ENCODE results near the gene MICAL1.

DNA sequence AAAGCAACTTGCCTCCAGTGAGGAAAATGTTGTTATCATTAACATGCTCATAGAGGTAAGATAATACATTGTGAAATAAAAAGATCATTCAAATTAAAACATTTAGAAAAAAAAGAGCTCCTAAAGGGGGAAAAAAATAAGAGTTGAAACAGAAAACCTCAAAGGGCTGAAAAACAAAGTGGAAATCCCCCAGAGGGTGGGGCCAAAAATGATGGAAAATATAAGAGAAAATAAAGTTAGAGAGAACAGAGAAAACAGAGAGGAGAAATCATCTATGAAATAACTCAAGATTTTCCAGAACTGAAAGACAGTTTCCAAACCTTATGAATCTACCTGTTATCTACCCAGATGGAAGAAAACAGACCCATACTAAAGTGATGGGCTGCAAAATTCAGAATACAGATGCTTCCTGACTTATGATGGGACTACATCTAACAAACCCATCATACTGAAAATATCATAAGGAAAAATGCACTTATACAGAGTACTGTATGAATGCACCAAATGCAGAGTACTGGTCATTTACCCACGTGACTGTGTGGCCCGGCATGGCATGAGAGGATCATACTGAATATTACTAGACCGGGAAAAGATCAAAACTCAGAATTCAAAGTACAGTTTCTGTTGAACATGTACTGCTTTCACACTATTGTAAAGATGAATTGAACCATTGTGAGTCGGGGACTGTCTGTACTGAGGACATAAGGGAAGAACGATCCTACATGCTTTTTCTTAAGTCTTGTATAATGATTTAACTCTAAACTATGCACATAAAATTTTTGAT lies 23.5 kb upstream of the MICAL1 start:
- TF ChIP-seq, protein P1, sequence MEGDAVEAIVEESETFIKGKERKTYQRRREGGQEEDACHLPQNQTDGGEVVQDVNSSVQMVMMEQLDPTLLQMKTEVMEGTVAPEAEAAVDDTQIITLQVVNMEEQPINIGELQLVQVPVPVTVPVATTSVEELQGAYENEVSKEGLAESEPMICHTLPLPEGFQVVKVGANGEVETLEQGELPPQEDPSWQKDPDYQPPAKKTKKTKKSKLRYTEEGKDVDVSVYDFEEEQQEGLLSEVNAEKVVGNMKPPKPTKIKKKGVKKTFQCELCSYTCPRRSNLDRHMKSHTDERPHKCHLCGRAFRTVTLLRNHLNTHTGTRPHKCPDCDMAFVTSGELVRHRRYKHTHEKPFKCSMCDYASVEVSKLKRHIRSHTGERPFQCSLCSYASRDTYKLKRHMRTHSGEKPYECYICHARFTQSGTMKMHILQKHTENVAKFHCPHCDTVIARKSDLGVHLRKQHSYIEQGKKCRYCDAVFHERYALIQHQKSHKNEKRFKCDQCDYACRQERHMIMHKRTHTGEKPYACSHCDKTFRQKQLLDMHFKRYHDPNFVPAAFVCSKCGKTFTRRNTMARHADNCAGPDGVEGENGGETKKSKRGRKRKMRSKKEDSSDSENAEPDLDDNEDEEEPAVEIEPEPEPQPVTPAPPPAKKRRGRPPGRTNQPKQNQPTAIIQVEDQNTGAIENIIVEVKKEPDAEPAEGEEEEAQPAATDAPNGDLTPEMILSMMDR (IDR thresholded peaks at IDR 0.05 in 8 of 11, conservative IDR thresholded peaks at IDR 0.05 in 3 of 11): no peak
- no peak for TF ChIP-seq POLR2AphosphoS5 (IDR thresholded peaks at IDR 0.05)

Measured in spleen (tissue), 7 donors.